ENCODE results near the gene ISG15.

Gene ISG15

DNA sequence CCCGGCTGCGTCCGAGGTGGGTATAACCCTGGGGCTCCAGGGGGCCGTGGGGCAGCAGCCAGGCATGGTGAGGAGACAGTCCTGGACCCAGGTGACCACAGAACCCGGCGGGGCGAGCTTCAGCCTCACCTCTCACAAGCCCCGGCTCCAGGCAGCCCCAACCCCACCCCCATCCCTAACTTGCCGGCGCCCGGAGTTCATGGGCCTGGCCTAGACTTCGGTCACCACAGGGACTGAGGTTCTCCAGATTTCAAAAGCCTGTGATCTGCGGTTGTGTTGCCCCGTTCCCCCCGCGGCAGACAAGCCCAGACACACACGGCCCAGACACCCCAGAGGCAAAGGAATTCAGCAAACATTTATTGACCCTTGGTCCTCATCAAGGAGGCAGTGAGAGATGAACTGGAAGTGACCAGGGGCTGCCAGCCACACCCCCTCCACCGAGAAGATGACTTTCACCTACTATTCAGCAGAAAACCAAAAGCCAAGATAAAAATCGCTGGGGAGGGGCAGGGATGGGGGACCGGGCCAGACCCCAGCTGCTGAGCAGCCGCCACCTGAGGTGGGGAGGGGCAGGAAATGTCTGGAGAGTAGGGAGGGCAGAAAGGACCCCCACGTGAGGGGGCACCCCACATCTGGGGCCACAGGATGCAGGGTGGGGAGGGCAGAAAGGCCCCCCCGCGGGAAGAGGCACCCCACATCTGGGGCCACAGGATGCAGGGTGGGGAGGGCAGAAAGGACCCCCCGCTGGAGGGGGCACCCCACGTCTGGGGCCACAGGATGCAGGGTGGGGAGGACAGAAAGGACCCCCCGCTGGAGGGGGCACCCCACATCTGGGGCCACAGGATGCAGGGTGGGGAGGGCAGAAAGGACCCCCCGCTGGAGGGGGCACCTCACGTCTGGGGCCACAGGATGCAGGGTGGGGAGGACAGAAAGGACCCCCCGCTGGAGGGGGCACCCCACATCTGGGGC is 17.3 kb upstream of the ISG15 start:
- DNase-seq (ENCODE audit: low read depth, low spot score): no peak
- no peak overlapping the region for H3K4me3 ChIP-seq
- H3K36me3 ChIP-seq (ENCODE audit: insufficient read depth, low read length): no peaks in the 10 kb centered on the region
- no peaks in the 10 kb centered on the region for H3K9me3 ChIP-seq (ENCODE audit: low read depth, low read length)
- H3K9ac ChIP-seq (ENCODE audit: insufficient read length): no peak overlapping the region
- TF ChIP-seq FOXP2 (optimal IDR thresholded peaks at IDR 0.05; ENCODE audit: control extremely low read depth, extremely low read length, insufficient read depth) (no peak), EZH2 (IDR thresholded peaks at IDR 0.05) (no peak), POLR2AphosphoS5 (IDR thresholded peaks at IDR 0.05; ENCODE audit: borderline replicate concordance, low read depth, low read length) (no peak)
- no peak overlapping the region for H3K27ac ChIP-seq

GRCh38 chr1:996851-997712 is 16.2 kb upstream of the ISG15 start:
- Histone ChIP-seq H3K9me3 (ENCODE audit: low read depth, low read length) (no peaks in the 10 kb centered on the region), H3K36me3 (ENCODE audit: insufficient read depth, low read length) (no peaks in the 10 kb centered on the region), H3K27ac (no peak overlapping the region), H3K4me3 (no peak overlapping the region), H3K9ac (ENCODE audit: insufficient read length) (no peak overlapping the region)
- no peak for TF ChIP-seq FOXP2 (optimal IDR thresholded peaks at IDR 0.05; ENCODE audit: control extremely low read depth, extremely low read length, insufficient read depth)
- no peak for TF ChIP-seq EZH2 (IDR thresholded peaks at IDR 0.05)
- TF ChIP-seq POLR2AphosphoS5 (IDR thresholded peaks at IDR 0.05; ENCODE audit: borderline replicate concordance, low read depth, low read length): no peak
- DNase-seq (ENCODE audit: low read depth, low spot score): no peak

DNA sequence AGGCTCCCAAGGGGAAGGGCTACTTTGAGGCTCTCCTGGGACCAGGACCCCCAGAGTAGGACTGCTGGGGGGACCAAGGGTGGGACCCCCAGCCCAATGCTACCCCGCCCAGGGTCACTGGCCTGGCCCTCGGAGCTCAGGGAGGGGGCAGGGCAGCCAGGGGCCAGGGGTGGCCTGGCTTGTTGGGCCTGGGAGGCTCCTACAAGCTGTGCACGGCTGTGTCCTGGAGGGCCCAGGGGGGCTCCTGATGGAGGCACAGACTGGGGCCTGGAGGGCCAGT is 15.6 kb upstream of the ISG15 start:
- H3K4me3 ChIP-seq: no peak overlapping the region
- H3K9me3 ChIP-seq (ENCODE audit: low read depth, low read length): no peaks in the 10 kb centered on the region
- no peak overlapping the region for H3K27ac ChIP-seq
- TF ChIP-seq EZH2 (IDR thresholded peaks at IDR 0.05) (no peak), POLR2AphosphoS5 (IDR thresholded peaks at IDR 0.05; ENCODE audit: borderline replicate concordance, low read depth, low read length) (no peak), FOXP2 (optimal IDR thresholded peaks at IDR 0.05; ENCODE audit: control extremely low read depth, extremely low read length, insufficient read depth) (no peak)
- no peak overlapping the region for H3K9ac ChIP-seq (ENCODE audit: insufficient read length)
- DNase-seq (ENCODE audit: low read depth, low spot score): no peak
- H3K36me3 ChIP-seq (ENCODE audit: insufficient read depth, low read length): no peaks in the 10 kb centered on the region

- DNase-seq (ENCODE audit: low read depth, low spot score): no peak
- TF ChIP-seq FOXP2 (optimal IDR thresholded peaks at IDR 0.05; ENCODE audit: control extremely low read depth, extremely low read length, insufficient read depth): no peak
- no peak; the same call in 1 of the 2 replicates for TF ChIP-seq POLR2AphosphoS5 (IDR thresholded peaks at IDR 0.05; ENCODE audit: borderline replicate concordance, low read depth, low read length)
- no peak for TF ChIP-seq EZH2 (IDR thresholded peaks at IDR 0.05)
- H3K36me3 ChIP-seq (ENCODE audit: insufficient read depth, low read length): no peaks in the 10 kb centered on the region
- no peak overlapping the region for H3K27ac ChIP-seq
- no peaks in the 10 kb centered on the region for H3K9me3 ChIP-seq (ENCODE audit: low read depth, low read length)
- H3K4me3 ChIP-seq: peak overlapping the region; percentile 98
- no peak overlapping the region for H3K9ac ChIP-seq (ENCODE audit: insufficient read length)
Measured at GRCh38 chr1:997993-998744, 15.1 kb upstream of the ISG15 start.

DNA sequence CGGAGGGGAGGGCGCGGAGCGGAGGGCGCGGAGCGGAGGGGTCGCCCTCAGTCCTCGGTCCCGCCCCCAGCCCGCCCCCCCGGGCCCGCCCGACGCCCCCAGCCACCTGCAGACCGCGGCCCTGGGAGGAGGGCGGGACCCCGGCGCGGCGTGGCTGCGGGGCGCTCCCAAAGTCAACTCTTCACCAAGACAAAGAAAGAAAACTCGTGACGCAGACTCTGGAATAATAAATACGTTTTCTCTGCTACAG is 14.6 kb upstream of the ISG15 start:
- Histone ChIP-seq H3K27ac (peak overlapping the region; percentile 68), H3K9me3 (ENCODE audit: low read depth, low read length) (no peaks in the 10 kb centered on the region), H3K9ac (ENCODE audit: insufficient read length) (peak overlapping the region; percentile 99), H3K36me3 (ENCODE audit: insufficient read depth, low read length) (no peaks in the 10 kb centered on the region), H3K4me3 (peak overlapping the region; percentile 98)
- DNase-seq (ENCODE audit: low read depth, low spot score): no peak
- TF ChIP-seq EZH2 (IDR thresholded peaks at IDR 0.05) (no peak), POLR2AphosphoS5 (IDR thresholded peaks at IDR 0.05; ENCODE audit: borderline replicate concordance, low read depth, low read length) (peak; percentile 45; the same call in 1 of the 2 replicates)

DNA sequence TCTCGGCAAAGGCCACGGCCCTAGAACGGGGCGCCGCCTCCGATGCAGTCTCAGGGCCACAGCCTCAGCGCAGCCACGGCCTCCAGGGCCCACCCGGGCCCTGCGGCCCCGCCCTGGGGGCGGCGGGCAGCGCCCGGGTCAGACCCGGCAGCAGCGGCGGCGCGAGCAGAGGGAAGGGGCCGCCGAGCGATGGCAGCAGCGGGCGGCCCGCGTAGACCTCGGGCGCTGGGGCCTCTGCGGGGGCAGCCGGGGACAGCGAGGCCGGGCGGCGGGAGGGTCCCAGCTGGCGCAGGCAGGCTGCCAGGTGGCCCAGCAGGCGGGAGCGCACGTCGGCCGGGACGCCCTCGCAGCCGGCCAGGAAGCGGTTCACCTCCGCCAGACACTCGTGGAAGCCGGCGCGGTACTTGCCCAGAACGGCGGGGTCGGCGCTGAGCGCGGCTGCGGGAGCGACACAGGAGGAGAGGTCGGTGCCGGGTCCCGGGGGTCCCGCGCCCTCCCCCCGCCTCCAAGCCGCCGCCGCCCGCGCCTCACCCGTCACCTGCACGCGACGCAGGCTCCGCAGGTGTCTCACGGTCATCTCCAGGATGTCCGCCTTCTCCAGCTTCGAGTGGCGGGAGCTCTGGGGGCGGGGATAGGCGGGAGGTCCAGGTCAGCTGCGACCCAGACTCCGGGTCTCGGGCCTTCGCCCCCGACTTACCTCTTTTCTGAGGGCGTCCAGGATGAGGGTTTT is 14.1 kb upstream of the ISG15 start:
- H3K9me3 ChIP-seq (ENCODE audit: low read depth, low read length): no peaks in the 10 kb centered on the region
- H3K36me3 ChIP-seq (ENCODE audit: insufficient read depth, low read length): no peaks in the 10 kb centered on the region
- no peak for DNase-seq (ENCODE audit: low read depth, low spot score)
- peak overlapping the region; percentile 98 for H3K4me3 ChIP-seq
- H3K9ac ChIP-seq (ENCODE audit: insufficient read length): peak overlapping the region; percentile 99
- H3K27ac ChIP-seq: peak overlapping the region; percentile 81
- TF ChIP-seq FOXP2 (optimal IDR thresholded peaks at IDR 0.05; ENCODE audit: control extremely low read depth, extremely low read length, insufficient read depth): no peak
- TF ChIP-seq EZH2 (IDR thresholded peaks at IDR 0.05): no peak
- TF ChIP-seq POLR2AphosphoS5 (IDR thresholded peaks at IDR 0.05; ENCODE audit: borderline replicate concordance, low read depth, low read length): no peak

- TF ChIP-seq EZH2 (IDR thresholded peaks at IDR 0.05) (no peak), POLR2AphosphoS5 (IDR thresholded peaks at IDR 0.05; ENCODE audit: borderline replicate concordance, low read depth, low read length) (0 out of 2 replicates have a peak, but pooled peaks have one; percentile 15)
- H3K27ac ChIP-seq: peak within 1 kb of the TSS; percentile 98
- no peaks in the 10 kb centered on the region for H3K36me3 ChIP-seq (ENCODE audit: insufficient read depth, low read length)
- no peaks in the 10 kb centered on the region for H3K9me3 ChIP-seq (ENCODE audit: low read depth, low read length)
- peak; percentile 40 for DNase-seq (ENCODE audit: low read depth, low spot score)
- H3K4me3 ChIP-seq: peak within 1 kb of the TSS; percentile 98
- H3K9ac ChIP-seq (ENCODE audit: insufficient read length): peak within 1 kb of the TSS; percentile 99
Measured at GRCh38 chr1:999725-1000356, 13.5 kb upstream of the ISG15 start, which contains the start of gene HES4. HES4 (minus strand) TSS chr1:1000097; CDS start chr1:999973, 124 bp downstream.
